Measurements from ENCODE around the gene XYLT1. TPM values are rescaled to one million over a fixed set of nuclear protein-coding genes. Genes with fewer than 3 reads are reported as not detected.

The XYLT1 gene
- total RNA-seq, 4 donors from 2014 or later, result 6.6 to 17.2 (median 10.0) TPM

GRCh38 chr16:17128791-17129190, 342.0 kb downstream of the XYLT1 start:
- H3K27me3 ChIP-seq, result no peaks in the 10 kb centered on the region
- no peak for TF ChIP-seq POLR2A (IDR thresholded peaks at IDR 0.05)
- no peak for TF ChIP-seq CTCF (IDR thresholded peaks at IDR 0.05)
- no peak for DNase-seq
- H3K9me3 ChIP-seq, result no peaks in the 10 kb centered on the region
- intact Hi-C loops (cut with DNase I), result no loop called here
- H3K36me3 ChIP-seq, result peaks cover 0 to 84% (median 0%) of the 10 kb centered on the region in 3 donors
- no peaks in the 10 kb centered on the region for H3K4me1 ChIP-seq
- WGBS, 2 donors, result 87% methylated on average over 6 of the region's 6 CpGs
- H3K4me3 ChIP-seq, result no peak overlapping the region
- no peak overlapping the region for H3K27ac ChIP-seq

DNA sequence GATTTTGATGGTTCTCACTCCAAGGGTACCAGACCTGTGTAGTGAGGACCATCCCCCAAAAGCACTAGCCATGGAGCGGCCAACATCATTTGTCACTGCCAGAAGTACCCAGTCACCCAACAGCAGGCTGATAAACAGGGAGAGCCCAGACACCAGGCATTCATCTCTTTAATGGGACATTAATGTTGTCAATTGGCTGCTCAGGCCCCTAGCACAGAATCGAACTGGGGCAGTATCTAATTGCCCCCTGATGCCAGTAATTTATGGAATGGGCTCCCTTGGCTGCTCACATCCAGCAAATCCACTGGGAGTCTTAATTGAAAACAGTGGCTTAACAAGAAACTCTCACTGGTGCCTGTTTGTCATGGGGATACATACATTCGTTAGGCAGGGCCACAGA, 344.6 kb downstream of the XYLT1 start:
- no peaks in the 10 kb centered on the region for H3K27me3 ChIP-seq
- TF ChIP-seq POLR2A (IDR thresholded peaks at IDR 0.05), result no peak
- no peak for TF ChIP-seq CTCF (IDR thresholded peaks at IDR 0.05)
- peaks cover 0 to 68% (median 0%) of the 10 kb centered on the region in 3 donors for H3K36me3 ChIP-seq
- intact Hi-C loops (cut with DNase I), result no loop called here
- DNase-seq, result no peak
- no peaks in the 10 kb centered on the region for H3K4me1 ChIP-seq
- WGBS, 2 donors, result 67 to 100% methylated on average over 2 to 3 of the region's 3 CpGs
- H3K27ac ChIP-seq, result no peak overlapping the region
- no peaks in the 10 kb centered on the region for H3K9me3 ChIP-seq
- no peak overlapping the region for H3K4me3 ChIP-seq

DNA sequence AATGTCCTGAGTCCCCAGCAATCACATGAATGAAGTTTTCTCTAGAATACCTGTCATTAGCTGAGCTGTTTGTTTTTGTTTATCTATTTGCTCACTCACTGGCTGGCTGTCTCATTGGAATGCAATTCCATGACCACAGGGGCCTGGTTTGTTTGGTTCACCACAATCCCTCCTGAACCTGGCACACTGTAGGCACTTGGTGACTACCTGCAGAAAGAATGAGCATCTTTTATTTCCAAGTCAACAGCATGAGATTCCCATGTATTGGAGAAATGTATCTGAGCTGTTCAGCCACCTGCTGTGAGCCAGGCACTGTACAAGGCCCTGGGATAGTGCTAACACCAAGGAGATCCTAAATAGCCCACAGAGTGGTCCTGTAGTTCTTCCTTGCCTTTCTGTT, 345.1 kb downstream of the XYLT1 start:
- Histone ChIP-seq H3K36me3 (peaks cover 0 to 66% (median 0%) of the 10 kb centered on the region in 3 donors), H3K9me3 (no peaks in the 10 kb centered on the region), H3K4me1 (no peaks in the 10 kb centered on the region), H3K27ac (no peak overlapping the region), H3K4me3 (no peak overlapping the region), H3K27me3 (no peaks in the 10 kb centered on the region)
- DNase-seq, result no peak
- TF ChIP-seq POLR2A (IDR thresholded peaks at IDR 0.05), result no peak
- TF ChIP-seq CTCF (IDR thresholded peaks at IDR 0.05), result no peak
- intact Hi-C loops (cut with DNase I), result no loop called here

- WGBS, 2 donors, result 68 to 79% methylated on average over 4 to 5 of the region's 5 CpGs
- intact Hi-C loops (cut with DNase I), result no loop called here
- no peaks in the 10 kb centered on the region for H3K9me3 ChIP-seq
These were observed 352.7 kb downstream of the XYLT1 start for GRCh38 chr16:17117906-17118577.

More at GRCh38 chr16:17117906-17118577, 352.7 kb downstream of the XYLT1 start:
- Histone ChIP-seq H3K4me3 (no peak overlapping the region), H3K4me1 (no peaks in the 10 kb centered on the region), H3K27me3 (no peaks in the 10 kb centered on the region), H3K27ac (no peak overlapping the region), H3K36me3 (peaks cover 0 to 24% (median 0%) of the 10 kb centered on the region in 3 donors)
- no peak for DNase-seq
- TF ChIP-seq POLR2A (IDR thresholded peaks at IDR 0.05) (no peak), CTCF (IDR thresholded peaks at IDR 0.05) (no peak)

Measured in esophagus squamous epithelium (tissue), 5 donors.